ENCODE results near the gene CACNA1S. TPM values are rescaled to one million over a fixed set of nuclear protein-coding genes. Genes with fewer than 3 reads are reported as not detected.

Gene CACNA1S
- total RNA-seq, 1 donor from 2014 or later, result 0.06 TPM

DNA sequence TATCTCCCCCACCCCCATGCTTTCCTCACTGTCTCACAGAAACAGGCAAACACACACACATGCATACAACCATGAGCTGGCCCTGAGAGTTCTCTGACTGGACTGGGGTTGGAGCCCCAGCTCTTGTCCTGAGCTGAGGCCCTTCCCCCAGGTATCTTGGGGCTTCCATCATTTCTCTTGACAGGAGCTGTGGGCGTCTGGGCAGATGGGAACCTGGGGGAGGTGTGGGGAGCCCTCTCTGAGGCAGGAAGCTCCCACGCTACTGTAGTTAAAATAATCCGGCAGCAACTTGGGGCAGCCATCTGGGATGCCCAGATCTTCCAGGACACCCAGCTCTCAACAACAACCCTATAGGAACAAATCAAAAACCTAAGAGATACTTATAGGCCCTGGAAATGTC, 86.0 kb downstream of the CACNA1S start:
- no peak for TF ChIP-seq CTCF (IDR thresholded peaks at IDR 0.05)
- Histone ChIP-seq H3K27ac (peak overlapping the region; percentile 36), H3K9me3 (no peaks in the 10 kb centered on the region), H3K4me3 (no peak overlapping the region), H3K27me3 (ENCODE audit: low read depth) (no peaks in the 10 kb centered on the region), H3K36me3 (no peaks in the 10 kb centered on the region), H3K4me1 (peaks cover 65% of the 10 kb centered on the region)
- ATAC-seq (no peak), DNase-seq (no peak)
- intact Hi-C loops (cut with DNase I), result no loop called here

DNA sequence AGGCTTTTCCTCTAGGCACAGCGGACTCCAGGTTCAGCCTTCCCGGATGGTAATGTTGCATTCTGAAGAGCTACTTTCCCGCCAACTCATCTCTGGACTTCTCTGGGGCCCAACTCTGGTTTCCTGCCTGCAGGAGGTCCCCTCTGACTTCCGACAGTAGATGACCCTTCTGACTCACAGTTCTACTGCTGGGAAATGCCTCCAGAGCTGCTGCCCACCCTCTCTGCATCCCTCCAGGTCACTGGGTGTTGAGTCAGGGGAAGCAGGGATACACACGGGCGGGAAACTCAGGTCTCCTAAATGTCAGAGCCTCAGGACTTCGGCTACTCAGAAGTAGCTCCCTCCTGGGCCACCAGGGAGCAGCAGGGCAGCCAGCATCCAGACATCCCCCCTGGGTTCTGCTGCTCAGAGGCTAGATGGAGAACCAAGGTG, 86.6 kb downstream of the CACNA1S start:
- Histone ChIP-seq H3K4me3 (no peak overlapping the region), H3K4me1 (peaks cover 68% of the 10 kb centered on the region), H3K36me3 (no peaks in the 10 kb centered on the region), H3K9me3 (no peaks in the 10 kb centered on the region), H3K27ac (no peak overlapping the region), H3K27me3 (ENCODE audit: low read depth) (no peaks in the 10 kb centered on the region)
- TF ChIP-seq CTCF (IDR thresholded peaks at IDR 0.05), result no peak
- no peak for ATAC-seq
- no peak for DNase-seq
- intact Hi-C loops (cut with DNase I), result no loop called here

- Histone ChIP-seq H3K4me3 (no peak overlapping the region), H3K27me3 (ENCODE audit: low read depth) (no peaks in the 10 kb centered on the region), H3K9me3 (no peaks in the 10 kb centered on the region), H3K27ac (no peak overlapping the region), H3K4me1 (peaks cover 78% of the 10 kb centered on the region), H3K36me3 (no peaks in the 10 kb centered on the region)
- no peak for TF ChIP-seq CTCF (IDR thresholded peaks at IDR 0.05)
- intact Hi-C loops (cut with DNase I), result no loop called here
- DNase-seq (no peak), ATAC-seq (no peak)
Observed at GRCh38 chr1:201024625-201024998, 87.6 kb downstream of the CACNA1S start.

- DNase-seq (no peak), ATAC-seq (no peak)
- no peaks in the 10 kb centered on the region for H3K36me3 ChIP-seq
- intact Hi-C loops (cut with DNase I), result no loop called here
- no peaks in the 10 kb centered on the region for H3K27me3 ChIP-seq (ENCODE audit: low read depth)
- peaks cover 82% of the 10 kb centered on the region for H3K4me1 ChIP-seq
- H3K9me3 ChIP-seq, result no peaks in the 10 kb centered on the region
- H3K27ac ChIP-seq, result no peak overlapping the region
- H3K4me3 ChIP-seq, result no peak overlapping the region
- no peak for TF ChIP-seq CTCF (IDR thresholded peaks at IDR 0.05)
Observed at GRCh38 chr1:201023920-201024624, 88.2 kb downstream of the CACNA1S start.

- H3K27ac ChIP-seq, result peak within 1 kb of the TSS; percentile 64
- no peaks in the 10 kb centered on the region for H3K9me3 ChIP-seq
- no peak for TF ChIP-seq CTCF (IDR thresholded peaks at IDR 0.05)
- intact Hi-C loops (cut with DNase I), result no loop called here
- peak within 1 kb of the TSS; percentile 62 for H3K4me3 ChIP-seq
- peaks cover 81% of the 10 kb centered on the region for H3K4me1 ChIP-seq
- DNase-seq (peak; percentile 89), ATAC-seq (peak; percentile 87 to 89)
- H3K36me3 ChIP-seq, result no peaks in the 10 kb centered on the region
- H3K27me3 ChIP-seq (ENCODE audit: low read depth), result no peaks in the 10 kb centered on the region
Observed at GRCh38 chr1:201023517-201023902, 88.7 kb downstream of the CACNA1S start, which contains the start of gene KIF21B. Gene KIF21B, minus strand, starts transcription at chr1:201023714. Its CDS starts 331 bp downstream, at chr1:201023383.
